A549 (cell line): Measurements from ENCODE around the gene CDH4.

Source experiments
- CEBPB ChIP-seq, 2 experiments: fragments of >200 bp in 1 of 2; sonication (Bioruptor Twin) in 1 of 2; formaldehyde crosslinking in 1 of 2; IDR thresholded peaks; 2 replicates each; pipeline ENCODE4 v1.6.1; 2012 to 2016
- E2F6 ChIP-seq: IDR thresholded peaks from 2 replicates; pipeline ENCODE4 v1.6.1; 2012; ENCODE audit warnings: low read depth, borderline replicate concordance
- RAD21 ChIP-seq, 2 experiments: fragments of >200 bp in 1 of 2; sonication (Bioruptor Twin) in 1 of 2; formaldehyde crosslinking in 1 of 2; IDR thresholded peaks in 1 of 2; conservative IDR thresholded peaks in 1 of 2; 2 replicates in 1 of 2; 3 replicates in 1 of 2; pipeline ENCODE4 v1.6.1; 2012 to 2018; ENCODE audit warnings: inconsistent platforms in 1 of 2
- RCOR1 ChIP-seq: fragments of 150-350 bp; IDR thresholded peaks from 2 replicates; pipeline ENCODE4 v1.6.1; 2014; ENCODE audit warnings: antibody characterized with exemption, low read length, low read depth

DNA sequence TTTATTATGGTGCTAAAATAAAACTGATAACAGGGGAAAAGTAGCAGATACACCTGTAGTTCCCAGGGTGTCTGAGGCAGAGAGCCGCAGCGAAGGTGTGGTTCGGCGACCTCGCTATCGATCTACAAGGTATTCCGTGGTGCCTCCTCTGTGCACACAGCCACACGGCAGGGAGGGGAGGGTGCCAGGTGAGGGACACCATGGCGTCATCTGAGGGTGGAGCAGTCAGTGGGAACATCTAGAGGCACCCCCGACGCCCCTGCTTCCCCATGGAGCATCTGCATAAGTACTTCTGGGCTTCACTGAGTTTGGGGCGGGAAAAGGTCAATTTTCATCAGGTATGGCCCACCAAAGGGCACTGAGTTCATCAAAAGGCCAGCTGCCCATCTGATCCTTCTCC is 570.3 kb downstream of the CDH4 start:
- TF ChIP-seq CEBPB (IDR thresholded peaks at IDR 0.05) (no peak), E2F6 (no peak), RAD21 (conservative IDR thresholded peaks at IDR 0.05 in 1 of 2, IDR thresholded peaks at IDR 0.05 in 1 of 2) (no peak), RCOR1 (no peak)
